K562 (cell line): Measurements from ENCODE around the gene P3H4. TPM values are rescaled to one million over a fixed set of nuclear protein-coding genes. Genes with fewer than 3 reads are reported as not detected.

ENCODE experiments used
- ATAC-seq: fragments of 200-7000 bp; cut with Tn5 transposase; 3 replicates; pipeline ENCODE4 v1.9.1; 2020; ENCODE audit warnings: moderate library complexity
- BruUV-seq: library from RNA; stranded (reverse); fragments of 400-500 nt; replicated peaks from 2 replicates; lab custom pipeline; 2021; lab: Mats Ljungman, UMichigan
- CTCF ChIA-PET: fragments of 300-600 bp; formaldehyde crosslinking; extraction: SDS; loops from one replicate; lab custom pipeline; 2021; ENCODE audit warnings: low intra/inter-chr PET ratio; lab: Yijun Ruan, JAX
- POLR2A ChIA-PET: fragments of 300-600, 350-650 bp; sonication (Branson Sonifier 250); formaldehyde crosslinking; extraction: SDS; loops from one replicate; lab custom pipeline; 2021; ENCODE audit warnings: antibody characterized with exemption, inconsistent platforms; lab: Yijun Ruan, JAX
- DNase-seq, 4 experiments: peaks; one replicate each; pipeline versions ENCODE4 v3.0.0 to v3.0.0-alpha.2; 2011 to 2018; ENCODE audit warnings: low spot score in 3 of 4, mixed read lengths in 3 of 4; ENCODE audit errors: extremely low read depth in 1 of 4
- FAIRE-seq: peaks from 2 replicates; lab custom pipeline; 2011; peaks lifted over from hg19 to GRCh38; lab: Jason Lieb, UNC
- H2AFZ ChIP-seq: 2 replicates; pipeline ENCODE4 v1.6.0; 2011; ENCODE audit warnings: low read depth, low read length, control low read depth, inconsistent platforms
- H3K27ac ChIP-seq: fragments of 200-600 bp; 3 replicates; pipeline ENCODE4 v1.8.0; 2011; ENCODE audit warnings: low read depth, mild to moderate bottlenecking, control low read depth, inconsistent platforms, low read length, moderate library complexity, mixed read lengths; ENCODE audit errors: extremely low read depth
- H3K27me3 ChIP-seq, 2 experiments: fragments of 300-600 bp in 1 of 2; 2 replicates in 1 of 2; 3 replicates in 1 of 2; pipeline versions ENCODE4 v1.6.0 to v1.8.0; 2011; ENCODE audit warnings: inconsistent platforms in 2 of 2, low read length in 2 of 2, mild to moderate bottlenecking in 1 of 2, mixed read lengths in 1 of 2, moderate library complexity in 1 of 2; ENCODE audit not compliant: control insufficient read depth in 2 of 2, insufficient read depth in 2 of 2
- H3K36me3 ChIP-seq: fragments of 300-600 bp; 3 replicates; pipeline ENCODE4 v1.8.0; 2011; ENCODE audit warnings: mild to moderate bottlenecking, low read length, inconsistent platforms; ENCODE audit not compliant: control insufficient read depth, insufficient read depth
- H3K4me1 ChIP-seq, 2 experiments: fragments of 200-600 bp in 1 of 2; replicated peaks in 1 of 2; 2 replicates in 1 of 2; 3 replicates in 1 of 2; pipeline versions ENCODE4 v1.5.1 to v1.8.0; 2011; ENCODE audit warnings: inconsistent platforms in 2 of 2, low read length in 2 of 2, mild to moderate bottlenecking in 1 of 2, mixed read lengths in 1 of 2, moderate library complexity in 1 of 2; ENCODE audit not compliant: control insufficient read depth in 2 of 2, insufficient read depth in 2 of 2
- H3K4me2 ChIP-seq: 2 replicates; pipeline ENCODE4 v1.6.1; 2011; ENCODE audit warnings: low read length, control low read depth, inconsistent platforms, mixed read lengths; ENCODE audit not compliant: insufficient read depth
- H3K4me3 ChIP-seq: fragments of 200-600 bp; sonication (generic), shearing (Covaris generic); 2 replicates; pipeline ENCODE4 v1.5.1; 2016; ENCODE audit warnings: control low read depth, inconsistent platforms
- H3K79me2 ChIP-seq: fragments of 200-600 bp; 3 replicates; pipeline ENCODE4 v1.8.0; 2011; ENCODE audit warnings: low read length, inconsistent platforms; ENCODE audit not compliant: control insufficient read depth, insufficient read depth
- H3K9ac ChIP-seq, 2 experiments: 2 replicates each; pipeline versions ENCODE4 v1.6.0 to v1.6.1; 2011; ENCODE audit warnings: low read depth in 2 of 2, low read length in 2 of 2, control low read depth in 1 of 2, inconsistent platforms in 1 of 2, mild to moderate bottlenecking in 1 of 2, mixed read lengths in 1 of 2; ENCODE audit not compliant: insufficient read depth in 1 of 2
- H3K9me1 ChIP-seq: one replicate; pipeline ENCODE4 v1.6.0; 2011; ENCODE audit warnings: inconsistent platforms, mild to moderate bottlenecking, low read length, moderate library complexity; ENCODE audit not compliant: control insufficient read depth, insufficient read depth
- H3K9me3 ChIP-seq: replicated peaks from 2 replicates; pipeline ENCODE4 v1.5.1; 2011; ENCODE audit warnings: low read depth, low read length, inconsistent platforms; ENCODE audit not compliant: control insufficient read depth, insufficient read depth
- H4K20me1 ChIP-seq: replicated peaks from 2 replicates; pipeline ENCODE4 v1.6.1; 2011; ENCODE audit warnings: low read length, inconsistent platforms, mixed read lengths; ENCODE audit not compliant: control insufficient read depth, insufficient read depth
- CREB1 ChIP-seq, 2 experiments: sonication (generic) in 1 of 2; formaldehyde crosslinking in 1 of 2; IDR thresholded peaks; 2 replicates each; pipeline versions ENCODE4 v1.6.1 to v1.8.0; 2012 to 2022; ENCODE audit warnings: inconsistent platforms in 1 of 2, mild to moderate bottlenecking in 1 of 2, missing genetic modification reagents in 1 of 2, moderate library complexity in 1 of 2
- E2F8 ChIP-seq: fragments of 450-650 bp; IDR thresholded peaks from 2 replicates; pipeline ENCODE4 v1.7.1; 2018; ENCODE audit warnings: mild to moderate bottlenecking, low read depth; ENCODE audit not compliant: partially characterized antibody
- EGR1 ChIP-seq: fragments of 450-650 bp; conservative IDR thresholded peaks from 2 replicates; pipeline ENCODE4 v1.6.1; 2017; ENCODE audit warnings: mild to moderate bottlenecking
- EP400 ChIP-seq: fragments of 450-650 bp; IDR thresholded peaks from 2 replicates; pipeline ENCODE4 v1.6.1; 2017; ENCODE audit warnings: antibody characterized with exemption, mild to moderate bottlenecking, moderate library complexity
- ETS2 ChIP-seq: IDR thresholded peaks from 2 replicates; pipeline ENCODE4 v1.6.1; 2016; ENCODE audit warnings: borderline replicate concordance, missing genetic modification characterization, mild to moderate bottlenecking, moderate library complexity, missing compliant biosample characterization; ENCODE audit not compliant: poor library complexity, severe bottlenecking
- GATAD2A ChIP-seq: fragments of 450-650 bp; IDR thresholded peaks from 2 replicates; pipeline ENCODE4 v1.6.1; 2017
- GTF2B ChIP-seq: IDR thresholded peaks from 2 replicates; pipeline ENCODE4 v1.6.1; 2011; ENCODE audit not compliant: insufficient read length; ENCODE audit errors: extremely low read depth
- MBD2 ChIP-seq: sonication (generic); IDR thresholded peaks from 2 replicates; pipeline ENCODE4 v1.6.1; 2016; ENCODE audit warnings: low read depth, borderline replicate concordance
- SLC30A9 ChIP-seq: fragments of 250-450 bp; sonication (Bioruptor Pico); IDR thresholded peaks from 2 replicates; pipeline ENCODE4 v1.8.0; 2022; ENCODE audit warnings: mild to moderate bottlenecking, moderate library complexity
- ZC3H4 ChIP-seq: sonication (generic); formaldehyde crosslinking; IDR thresholded peaks from 2 replicates; pipeline ENCODE4 v1.9.0; 2021; ENCODE audit warnings: missing genetic modification reagents, borderline replicate concordance
- ZNF124 ChIP-seq: sonication (generic); formaldehyde crosslinking; IDR thresholded peaks from 2 replicates; pipeline ENCODE4 v1.8.1; 2022; ENCODE audit warnings: missing genetic modification reagents
- ZNF830 ChIP-seq: fragments of 250-450 bp; sonication (Bioruptor Pico); IDR thresholded peaks from 2 replicates; pipeline ENCODE4 v1.5.0; 2021; ENCODE audit warnings: mild to moderate bottlenecking
- WGBS: fragments of 100-300 bp; shearing (Covaris generic); methylation state at CpG from one replicate; pipeline ENCODE4 v1.1.6; 2016; ENCODE audit warnings: low coverage, mixed read lengths; ENCODE audit not compliant: insufficient coverage; ENCODE audit errors: missing lambda C conversion rate; 5-methylcytosine and 5-hydroxymethylcytosine counted together
- in situ Hi-C: fragments of 300-500 bp; cut with MboI; formaldehyde crosslinking; loops from 4 replicates; pipeline ENCODE4 v1.15.0; 2018; ENCODE audit warnings: inconsistent platforms, mixed read lengths
- intact Hi-C: fragments of 100-400 bp; cut with micrococcal nuclease; formaldehyde crosslinking; loops from 2 replicates; pipeline ENCODE4 v1.14.2; 2022
- polyA plus RNA-seq, 8 experiments: library from polyadenylated mRNA; depleted of rRNA in 4 of 8; stranded (reverse) in 5 of 8; unstranded in 3 of 8; fragments of >200 nt; fragmentation: Nextera tagmentation in 2 of 8; fragmentation: Illumina TruSeq in 1 of 8; extraction: Ambion mirVana in 2 of 8; extraction: Trizol in 1 of 8; gene quantifications; 2 replicates each; pipeline versions ENCODE4 v1.2.1 to v1.2.3, GENCODE V29; 2011 to 2014; ENCODE audit warnings: inconsistent platforms in 1 of 8, missing spikeins in 1 of 8
- total RNA-seq, 7 experiments: library from RNA; depleted of rRNA in 6 of 7; stranded (reverse); fragments of >200 nt in 6 of 7; fragmentation: Illumina TruSeq in 2 of 7; extraction: Trizol in 2 of 7; gene quantifications; 2 replicates each; pipeline versions ENCODE4 v1.2.1 to v1.2.3, GENCODE V29; 2011 to 2021; ENCODE audit warnings: low replicate concordance in 1 of 7
- TF ChIP-seq, protein P1 (sequence below): fragments of 250-450 bp; sonication (Bioruptor Pico); IDR thresholded peaks from 2 replicates; pipeline ENCODE4 v1.4.0; 2020; ENCODE audit warnings: mild to moderate bottlenecking
- TF ChIP-seq, protein P2 (sequence below): fragments of 450-650 bp; IDR thresholded peaks from 2 replicates; pipeline ENCODE4 v1.6.1; 2016; ENCODE audit warnings: missing biosample characterization, missing genetic modification characterization
- TF ChIP-seq, protein P3 (sequence below): fragments of 250-450 bp; sonication (Bioruptor Pico); IDR thresholded peaks from 2 replicates; pipeline ENCODE4 v1.5.1; 2021; ENCODE audit warnings: mild to moderate bottlenecking

P3H4 gene
- total and polyA plus RNA-seq, 9 of the 15 experiments (the other 6 are each of a cell fraction or from before 2014, with no cell fraction given): 0.10 to 3.7 (median 1.0) TPM

DNA sequence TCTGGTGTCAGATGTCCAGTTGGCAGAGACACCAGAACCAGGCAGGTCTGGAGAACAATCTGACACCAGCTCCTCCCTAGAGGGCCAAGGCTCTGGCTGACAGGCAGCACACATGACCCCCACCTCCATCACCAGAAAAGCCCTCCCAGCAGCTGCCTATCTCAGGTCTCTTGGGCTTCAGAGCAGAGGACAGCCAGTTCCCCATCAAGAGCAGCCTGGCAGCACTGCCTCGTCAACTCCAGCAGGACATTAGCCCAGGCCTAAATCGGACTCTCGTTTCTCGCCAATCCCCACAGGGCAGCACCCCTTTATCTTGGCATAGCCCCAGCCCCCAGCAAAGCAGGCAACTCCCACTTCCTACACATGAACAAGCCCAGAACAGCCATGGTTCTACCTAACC lies 29.6 kb downstream of the P3H4 start:
- peaks cover 26% of the 10 kb centered on the region; the same call in 1 of the 3 replicates for H3K36me3 ChIP-seq
- in situ Hi-C loops (no loop called here), intact Hi-C loops (no loop called here)
- no peaks in the 10 kb centered on the region for H3K9me3 ChIP-seq
- ChIA-PET POLR2A (interaction anchor here (0.6 to 2.4 kb wide), 5 partner anchors 9 to 92 kb away, joined by 4 to 7 read pairs (median 5); partner anchors contain the start of gene KLHL11), CTCF (no interaction called here)
- ATAC-seq: no peak
- H3K9me1 ChIP-seq: peaks cover 7% of the 10 kb centered on the region
- 74% methylated on average over 4 of the region's 4 CpGs for WGBS
- no TSS peak for BruUV-seq
- peak overlapping the region; percentile 52; the same call in 1 of the 2 replicates for H3K4me2 ChIP-seq
- H3K4me3 ChIP-seq: no peak overlapping the region
- peak overlapping the region; percentile 42; the same call in 2 of the 3 replicates for H3K27ac ChIP-seq
- H2AFZ ChIP-seq: no peak overlapping the region
- FAIRE-seq: no peak
- peaks cover 9% of the 10 kb centered on the region for H4K20me1 ChIP-seq
- H3K79me2 ChIP-seq: peaks cover 77% of the 10 kb centered on the region
- H3K9ac ChIP-seq: peak overlapping the region; percentile 22 to 88; a peak in 3 of 4 replicates
- peaks cover 30 to 45% of the 10 kb centered on the region in 2 experiments for H3K4me1 ChIP-seq
- peak in 1 of 4 experiments; percentile 4 for DNase-seq
- H3K27me3 ChIP-seq: no peaks in the 10 kb centered on the region
- TF ChIP-seq SLC30A9 (CRISPR knock-in tag): no peak
- no peak for TF ChIP-seq ETS2
- TF ChIP-seq E2F8: no peak
- no peak for TF ChIP-seq GATAD2A
- TF ChIP-seq, protein P1, sequence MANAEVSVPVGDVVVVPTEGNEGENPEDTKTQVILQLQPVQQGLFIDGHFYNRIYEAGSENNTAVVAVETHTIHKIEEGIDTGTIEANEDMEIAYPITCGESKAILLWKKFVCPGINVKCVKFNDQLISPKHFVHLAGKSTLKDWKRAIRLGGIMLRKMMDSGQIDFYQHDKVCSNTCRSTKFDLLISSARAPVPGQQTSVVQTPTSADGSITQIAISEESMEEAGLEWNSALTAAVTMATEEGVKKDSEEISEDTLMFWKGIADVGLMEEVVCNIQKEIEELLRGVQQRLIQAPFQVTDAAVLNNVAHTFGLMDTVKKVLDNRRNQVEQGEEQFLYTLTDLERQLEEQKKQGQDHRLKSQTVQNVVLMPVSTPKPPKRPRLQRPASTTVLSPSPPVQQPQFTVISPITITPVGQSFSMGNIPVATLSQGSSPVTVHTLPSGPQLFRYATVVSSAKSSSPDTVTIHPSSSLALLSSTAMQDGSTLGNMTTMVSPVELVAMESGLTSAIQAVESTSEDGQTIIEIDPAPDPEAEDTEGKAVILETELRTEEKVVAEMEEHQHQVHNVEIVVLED (CRISPR knock-in tag): no peak
- no peak for TF ChIP-seq GTF2B
- TF ChIP-seq EGR1: no peak
- TF ChIP-seq ZNF830 (CRISPR knock-in tag): no peak
- no peak for TF ChIP-seq MBD2
- no peak for TF ChIP-seq CREB1 (IDR thresholded peaks at IDR 0.05)
- no peak for TF ChIP-seq CREB1 (CRISPR knock-in tag; IDR thresholded peaks at IDR 0.05)
- TF ChIP-seq EP400: no peak
- TF ChIP-seq ZC3H4: no peak
- TF ChIP-seq, protein P2, sequence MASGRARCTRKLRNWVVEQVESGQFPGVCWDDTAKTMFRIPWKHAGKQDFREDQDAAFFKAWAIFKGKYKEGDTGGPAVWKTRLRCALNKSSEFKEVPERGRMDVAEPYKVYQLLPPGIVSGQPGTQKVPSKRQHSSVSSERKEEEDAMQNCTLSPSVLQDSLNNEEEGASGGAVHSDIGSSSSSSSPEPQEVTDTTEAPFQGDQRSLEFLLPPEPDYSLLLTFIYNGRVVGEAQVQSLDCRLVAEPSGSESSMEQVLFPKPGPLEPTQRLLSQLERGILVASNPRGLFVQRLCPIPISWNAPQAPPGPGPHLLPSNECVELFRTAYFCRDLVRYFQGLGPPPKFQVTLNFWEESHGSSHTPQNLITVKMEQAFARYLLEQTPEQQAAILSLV (tag): no peak
- TF ChIP-seq, protein P3, sequence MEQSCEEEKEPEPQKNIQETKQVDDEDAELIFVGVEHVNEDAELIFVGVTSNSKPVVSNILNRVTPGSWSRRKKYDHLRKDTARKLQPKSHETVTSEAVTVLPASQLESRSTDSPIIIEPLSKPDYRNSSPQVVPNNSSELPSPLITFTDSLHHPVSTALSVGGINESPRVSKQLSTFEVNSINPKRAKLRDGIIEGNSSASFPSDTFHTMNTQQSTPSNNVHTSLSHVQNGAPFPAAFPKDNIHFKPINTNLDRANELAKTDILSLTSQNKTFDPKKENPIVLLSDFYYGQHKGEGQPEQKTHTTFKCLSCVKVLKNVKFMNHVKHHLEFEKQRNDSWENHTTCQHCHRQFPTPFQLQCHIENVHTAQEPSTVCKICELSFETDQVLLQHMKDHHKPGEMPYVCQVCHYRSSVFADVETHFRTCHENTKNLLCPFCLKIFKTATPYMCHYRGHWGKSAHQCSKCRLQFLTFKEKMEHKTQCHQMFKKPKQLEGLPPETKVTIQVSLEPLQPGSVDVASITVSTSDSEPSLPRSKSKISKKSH (CRISPR knock-in tag): no peak
- TF ChIP-seq ZNF124 (CRISPR knock-in tag): no peak
